Right lung (tissue), 10 donors: ENCODE measurements around the gene MYO19. TPM values are rescaled to one million over a fixed set of nuclear protein-coding genes. Genes with fewer than 3 reads are reported as not detected.

Experiments
- DNase-seq, 2 donors: peaks; one replicate each; pipeline ENCODE4 v3.0.0-alpha.2; 2013
- long read RNA-seq, 8 donors: transcript quantifications; one replicate each; lab custom pipeline, GENCODE V29; 2026
- polyA plus RNA-seq, 5 donors: library from polyadenylated mRNA; unstranded; fragments of 120-200 nt; gene quantifications; one replicate each; pipeline versions ENCODE4 v1.2.1 to v1.2.3, GENCODE V29; 2013; ENCODE audit warnings: inconsistent platforms in 1 of 5, low replicate concordance in 1 of 5; ENCODE audit not compliant: insufficient read length in 5 of 5, insufficient read depth in 1 of 5

MYO19 gene, protein sequence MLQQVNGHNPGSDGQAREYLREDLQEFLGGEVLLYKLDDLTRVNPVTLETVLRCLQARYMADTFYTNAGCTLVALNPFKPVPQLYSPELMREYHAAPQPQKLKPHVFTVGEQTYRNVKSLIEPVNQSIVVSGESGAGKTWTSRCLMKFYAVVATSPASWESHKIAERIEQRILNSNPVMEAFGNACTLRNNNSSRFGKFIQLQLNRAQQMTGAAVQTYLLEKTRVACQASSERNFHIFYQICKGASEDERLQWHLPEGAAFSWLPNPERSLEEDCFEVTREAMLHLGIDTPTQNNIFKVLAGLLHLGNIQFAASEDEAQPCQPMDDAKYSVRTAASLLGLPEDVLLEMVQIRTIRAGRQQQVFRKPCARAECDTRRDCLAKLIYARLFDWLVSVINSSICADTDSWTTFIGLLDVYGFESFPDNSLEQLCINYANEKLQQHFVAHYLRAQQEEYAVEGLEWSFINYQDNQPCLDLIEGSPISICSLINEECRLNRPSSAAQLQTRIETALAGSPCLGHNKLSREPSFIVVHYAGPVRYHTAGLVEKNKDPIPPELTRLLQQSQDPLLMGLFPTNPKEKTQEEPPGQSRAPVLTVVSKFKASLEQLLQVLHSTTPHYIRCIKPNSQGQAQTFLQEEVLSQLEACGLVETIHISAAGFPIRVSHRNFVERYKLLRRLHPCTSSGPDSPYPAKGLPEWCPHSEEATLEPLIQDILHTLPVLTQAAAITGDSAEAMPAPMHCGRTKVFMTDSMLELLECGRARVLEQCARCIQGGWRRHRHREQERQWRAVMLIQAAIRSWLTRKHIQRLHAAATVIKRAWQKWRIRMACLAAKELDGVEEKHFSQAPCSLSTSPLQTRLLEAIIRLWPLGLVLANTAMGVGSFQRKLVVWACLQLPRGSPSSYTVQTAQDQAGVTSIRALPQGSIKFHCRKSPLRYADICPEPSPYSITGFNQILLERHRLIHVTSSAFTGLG
- 10 to 100 TPM; 43.3 to 58.5 (median 50.1) TPM for polyA plus RNA-seq
- long read RNA-seq, donor 1, partial matches to known transcripts: 0 of 10 reads
- long read RNA-seq, donor 1, other reads (novel, unspliced or antisense): 0 of 10 reads
- long read RNA-seq, donor 2, partial matches to known transcripts: 46 of 47 reads
- long read RNA-seq, donor 2, other reads (novel, unspliced or antisense): 0 of 47 reads
- long read RNA-seq, donor 3, partial matches to known transcripts: 220 of 297 reads
- long read RNA-seq, donor 3, other reads (novel, unspliced or antisense): 70 of 297 reads
- long read RNA-seq, donor 4, partial matches to known transcripts: 0 of 4 reads
- long read RNA-seq, donor 4, other reads (novel, unspliced or antisense): 0 of 4 reads
- long read RNA-seq, donor 5, full-length matches to known transcripts: 10 of 295 reads
- long read RNA-seq, donor 5, partial matches to known transcripts: 184 of 295 reads
- long read RNA-seq, donor 5, other reads (novel, unspliced or antisense): 101 of 295 reads
- long read RNA-seq, donor 6, partial matches to known transcripts: 150 of 171 reads
- long read RNA-seq, donor 6, other reads (novel, unspliced or antisense): 16 of 171 reads
- long read RNA-seq, donor 7, partial matches to known transcripts: 165 of 227 reads
- long read RNA-seq, donor 7, other reads (novel, unspliced or antisense): 56 of 227 reads
- long read RNA-seq, donor 8: 0 reads

DNA sequence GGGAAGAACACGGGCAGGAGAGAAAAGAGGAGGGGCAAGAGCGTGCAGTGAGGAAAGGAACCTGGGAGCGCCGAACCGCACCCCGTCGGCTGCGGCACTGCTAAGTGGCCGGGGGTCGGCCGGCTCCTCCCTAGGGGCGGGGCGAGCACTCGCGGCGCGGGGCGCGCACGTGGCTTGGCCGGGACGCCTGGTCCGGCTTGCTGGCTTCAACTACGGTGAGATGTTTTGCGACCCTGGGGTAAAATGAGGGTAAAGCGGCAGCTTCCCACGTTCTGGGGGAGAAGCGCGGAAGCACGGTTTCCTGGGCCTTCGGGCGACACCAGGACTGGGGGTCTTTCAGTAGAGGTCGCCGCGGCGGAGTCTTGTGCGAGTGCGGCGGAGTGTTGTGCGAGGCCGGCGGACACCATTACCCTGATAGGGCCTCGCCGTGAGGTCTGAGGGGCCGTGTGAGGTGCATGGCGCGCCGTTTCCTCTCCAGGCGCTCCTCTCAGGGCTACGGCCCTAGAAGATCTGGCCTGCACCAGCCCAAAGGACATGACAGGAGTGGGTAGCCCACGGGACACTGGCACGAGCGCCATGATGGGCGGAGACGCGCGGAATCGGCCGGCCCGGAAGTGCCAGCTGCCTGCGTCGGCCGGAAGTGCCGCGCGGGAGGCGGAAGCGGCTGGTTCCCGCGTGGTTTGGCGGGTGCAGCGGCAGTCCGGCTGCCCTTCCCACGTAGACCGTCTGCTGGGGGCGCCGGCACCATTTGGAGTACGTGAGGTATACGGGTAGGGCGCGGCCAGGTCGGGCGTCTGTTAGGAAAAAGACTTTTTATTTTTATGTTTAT lies at the start of gene MYO19, which contains the start of gene PIGW:
Gene MYO19, minus strand, starts transcription at position 29 of the 829 bp plus-strand sequence. CDS start 2,330 bp downstream, outside the sequence.
Gene PIGW, plus strand, starts transcription at position 148 of the 829 bp plus-strand sequence. CDS start 2,115 bp downstream, outside the sequence.
- DNase-seq: peak; percentile 86

DNA sequence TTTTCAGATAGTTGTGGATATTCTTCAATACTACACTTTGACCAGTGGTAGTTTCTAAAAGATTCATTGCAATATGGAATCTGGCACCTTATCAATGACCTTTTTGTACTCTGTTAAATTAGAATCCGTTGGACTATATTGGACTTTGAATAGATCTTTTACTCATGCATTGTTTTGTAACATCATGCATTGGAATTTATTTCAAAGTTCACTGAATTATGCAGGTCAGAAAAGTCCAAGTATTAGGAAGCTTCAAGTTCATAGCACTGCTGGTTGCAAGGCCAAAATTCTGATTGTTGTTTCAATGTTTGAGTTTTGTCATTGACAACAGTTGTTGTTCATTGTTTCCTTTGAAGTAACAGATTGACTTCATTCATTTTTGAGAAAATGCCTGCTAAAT lies 49.1 kb upstream of the MYO19 start:
- DNase-seq: no peak

DNA sequence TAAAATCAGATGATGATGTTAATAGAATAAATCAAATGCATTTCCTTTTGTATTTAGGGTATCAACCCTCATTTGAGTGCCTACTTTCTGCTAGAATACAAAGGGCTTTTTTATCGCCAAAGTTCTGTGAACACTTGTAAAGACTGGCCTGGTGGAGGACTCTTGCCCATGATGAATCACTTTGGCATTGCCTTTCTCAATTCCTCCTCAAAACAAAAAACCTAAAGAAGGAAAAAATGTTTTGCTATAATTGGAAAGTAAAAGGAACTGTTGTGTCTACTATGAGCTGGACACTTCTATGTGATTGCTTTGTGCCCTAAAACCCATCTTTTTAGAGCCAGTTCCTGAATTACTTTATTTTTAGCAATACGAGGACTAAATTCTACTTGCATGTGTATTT lies 44.0 kb upstream of the MYO19 start:
- no peak for DNase-seq

DNA sequence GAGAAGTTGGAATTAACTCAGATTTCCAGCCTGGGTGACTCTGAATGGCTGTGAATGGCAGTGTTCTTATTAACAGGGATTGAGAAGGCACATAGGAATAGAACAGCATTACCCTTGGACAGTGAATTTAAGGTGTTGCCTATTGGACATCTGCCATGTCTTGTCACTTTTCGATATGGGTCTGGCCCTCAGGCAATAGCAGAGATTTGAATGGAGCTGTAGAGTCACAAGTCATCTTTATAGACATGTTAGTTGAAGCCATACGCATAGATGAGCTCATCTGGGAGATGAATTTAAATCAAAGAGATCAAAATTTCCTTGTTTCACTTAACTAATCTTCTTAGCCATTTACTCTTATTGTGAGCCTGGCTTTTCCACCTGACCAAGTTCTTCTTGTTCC lies 42.1 kb upstream of the MYO19 start:
- no peak for DNase-seq

DNA sequence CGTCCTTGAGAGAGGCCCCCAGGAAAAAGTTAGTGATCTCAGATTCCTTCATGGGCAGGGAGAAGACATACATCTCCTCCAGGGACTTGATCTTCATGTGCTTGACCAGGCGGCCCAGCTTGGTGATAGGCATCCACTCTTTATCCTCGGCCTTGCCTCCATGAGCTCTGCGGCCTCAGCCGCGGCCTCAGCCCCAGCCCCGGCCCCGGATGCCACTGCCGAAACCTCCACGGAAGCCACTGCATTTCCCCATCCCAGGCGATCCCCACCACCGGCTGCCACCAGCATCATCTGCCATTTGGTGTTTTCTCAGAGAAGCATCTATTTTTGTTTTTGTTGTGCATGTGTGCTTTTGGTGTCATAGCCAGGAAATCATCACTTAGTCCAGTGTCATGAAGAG lies 40.4 kb upstream of the MYO19 start:
- DNase-seq: no peak

DNA sequence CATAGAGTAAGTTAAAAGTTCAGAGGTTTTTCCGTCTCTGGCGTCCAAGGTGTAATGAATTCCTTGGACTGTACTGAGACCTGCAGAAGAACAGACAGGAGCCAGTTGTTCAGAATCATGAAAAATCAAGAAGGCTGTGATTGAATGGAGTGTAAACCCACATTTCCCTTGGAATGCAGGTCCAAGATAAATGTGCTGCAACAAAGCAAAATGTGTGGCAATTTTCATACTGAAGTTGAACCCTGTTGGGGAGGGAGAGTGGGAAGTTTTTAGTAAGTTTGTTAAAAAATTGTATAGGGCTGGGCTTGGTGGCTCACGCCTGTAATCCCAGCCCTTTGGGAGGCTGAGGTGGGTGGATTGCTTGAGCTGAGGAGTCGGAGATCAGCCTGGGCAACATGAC lies 31.4 kb upstream of the MYO19 start:
- DNase-seq: no peak

DNA sequence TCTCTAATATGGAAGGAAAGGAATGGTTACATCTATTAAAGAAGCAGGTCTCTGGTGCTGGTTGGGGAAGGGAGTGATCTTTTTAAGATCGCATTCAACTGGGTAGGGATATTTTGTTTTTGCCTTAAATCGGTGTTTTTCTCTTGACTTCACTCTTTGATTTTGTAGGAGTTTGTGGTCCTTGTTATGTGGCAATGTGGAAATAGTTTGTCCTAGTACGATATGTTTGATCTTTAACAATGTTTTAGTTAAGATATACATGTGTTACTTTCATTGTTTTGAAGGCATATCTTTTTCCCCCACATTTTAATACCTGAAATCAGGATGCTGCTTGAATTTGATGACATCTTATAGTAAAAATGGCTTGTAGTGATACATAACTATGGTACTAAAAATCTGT lies 18.8 kb upstream of the MYO19 start:
- DNase-seq: no peak

DNA sequence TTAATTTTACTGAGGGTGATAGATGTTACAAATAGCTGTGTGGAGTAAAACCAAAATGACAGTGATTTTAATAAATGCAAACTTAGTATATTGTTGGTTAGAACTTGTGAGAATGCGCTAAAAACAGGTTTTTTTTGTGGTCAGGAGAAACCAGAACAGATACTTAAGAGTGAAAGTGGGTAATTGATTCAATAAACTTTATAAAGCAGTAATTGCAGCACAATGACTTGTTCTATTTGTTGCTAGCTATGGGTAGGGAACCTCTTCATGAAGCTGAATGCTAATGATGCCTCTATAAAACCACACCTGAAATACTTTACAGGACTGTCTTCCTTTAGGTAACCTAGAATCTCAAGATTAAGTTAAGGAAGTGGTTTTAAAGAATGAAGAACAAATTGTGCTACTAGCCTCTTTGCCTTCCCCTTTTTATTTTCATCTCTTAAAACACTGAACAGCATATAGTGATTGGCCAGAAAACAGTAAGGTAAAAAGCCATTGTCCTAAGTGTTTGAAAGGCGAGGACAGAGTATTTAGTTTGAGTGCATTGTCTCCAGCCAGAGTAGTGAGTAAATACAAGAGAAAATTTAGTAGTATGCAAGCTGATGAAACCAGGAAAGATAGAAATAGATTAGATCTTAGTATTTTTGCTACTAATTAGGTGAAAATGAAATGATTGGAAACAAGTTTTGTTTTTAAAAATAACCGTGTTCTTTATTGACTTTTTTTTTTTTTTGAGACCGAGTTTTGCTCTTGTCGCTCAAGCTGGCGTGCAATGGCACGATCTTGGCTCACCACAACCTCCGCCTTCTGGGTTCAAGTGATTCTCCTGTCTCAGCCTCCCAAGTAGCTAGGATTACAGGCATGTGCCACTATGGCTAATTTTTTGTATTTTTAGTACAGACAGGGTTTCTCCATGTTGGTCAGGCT lies 16.1 kb upstream of the MYO19 start:
- no peak for DNase-seq

DNA sequence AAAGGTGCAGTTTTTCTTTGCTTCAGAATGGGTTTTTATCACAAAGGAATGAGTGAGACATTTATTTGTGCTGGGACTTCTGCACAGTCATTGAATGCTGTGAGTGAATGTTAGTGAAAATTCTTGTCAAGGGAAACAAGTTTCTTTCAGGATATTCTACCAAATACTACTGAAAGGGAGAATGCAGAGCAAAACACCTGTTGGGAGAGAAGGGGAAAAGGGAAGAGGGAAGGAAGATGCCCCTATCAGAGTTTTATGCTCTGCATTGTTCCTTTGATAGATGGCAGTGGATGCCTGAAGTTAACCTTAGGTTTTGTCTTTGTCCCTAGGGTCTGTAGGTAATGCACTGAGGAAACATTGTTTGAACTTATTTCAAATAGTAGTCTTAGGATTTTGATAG lies 13.1 kb upstream of the MYO19 start:
- no peak for DNase-seq

DNA sequence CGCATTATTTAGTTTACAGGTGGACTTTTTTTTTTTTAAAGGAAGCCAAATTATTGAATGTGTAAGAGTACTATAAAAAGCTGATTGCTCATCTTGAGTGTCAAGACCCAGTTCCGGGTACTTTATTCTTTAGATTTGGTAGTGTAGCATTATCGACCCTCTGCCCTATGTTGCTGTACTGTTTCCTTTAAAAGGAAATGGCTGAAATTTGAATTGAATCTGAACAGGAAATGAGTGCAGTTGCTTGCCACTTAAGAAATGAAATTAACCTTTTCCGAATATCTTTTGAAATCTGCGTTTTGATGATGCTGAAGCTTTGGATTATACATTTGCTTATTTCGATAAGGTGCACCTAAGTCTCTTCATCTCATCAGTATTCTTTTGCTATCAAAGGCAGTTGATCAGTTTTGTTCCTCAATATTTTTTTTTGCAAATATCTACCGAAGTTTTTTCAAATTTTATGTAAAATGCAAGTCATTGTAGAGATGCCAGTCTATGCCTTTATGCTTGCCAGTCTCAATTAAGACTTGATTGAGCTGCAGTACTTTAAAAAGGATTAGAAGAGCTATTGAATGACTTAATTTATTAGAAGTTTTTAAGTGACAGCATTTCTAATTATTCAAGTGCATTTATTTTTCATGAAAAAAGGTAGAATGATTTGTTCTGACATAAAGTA lies 11.9 kb upstream of the MYO19 start:
- no peak for DNase-seq

DNA sequence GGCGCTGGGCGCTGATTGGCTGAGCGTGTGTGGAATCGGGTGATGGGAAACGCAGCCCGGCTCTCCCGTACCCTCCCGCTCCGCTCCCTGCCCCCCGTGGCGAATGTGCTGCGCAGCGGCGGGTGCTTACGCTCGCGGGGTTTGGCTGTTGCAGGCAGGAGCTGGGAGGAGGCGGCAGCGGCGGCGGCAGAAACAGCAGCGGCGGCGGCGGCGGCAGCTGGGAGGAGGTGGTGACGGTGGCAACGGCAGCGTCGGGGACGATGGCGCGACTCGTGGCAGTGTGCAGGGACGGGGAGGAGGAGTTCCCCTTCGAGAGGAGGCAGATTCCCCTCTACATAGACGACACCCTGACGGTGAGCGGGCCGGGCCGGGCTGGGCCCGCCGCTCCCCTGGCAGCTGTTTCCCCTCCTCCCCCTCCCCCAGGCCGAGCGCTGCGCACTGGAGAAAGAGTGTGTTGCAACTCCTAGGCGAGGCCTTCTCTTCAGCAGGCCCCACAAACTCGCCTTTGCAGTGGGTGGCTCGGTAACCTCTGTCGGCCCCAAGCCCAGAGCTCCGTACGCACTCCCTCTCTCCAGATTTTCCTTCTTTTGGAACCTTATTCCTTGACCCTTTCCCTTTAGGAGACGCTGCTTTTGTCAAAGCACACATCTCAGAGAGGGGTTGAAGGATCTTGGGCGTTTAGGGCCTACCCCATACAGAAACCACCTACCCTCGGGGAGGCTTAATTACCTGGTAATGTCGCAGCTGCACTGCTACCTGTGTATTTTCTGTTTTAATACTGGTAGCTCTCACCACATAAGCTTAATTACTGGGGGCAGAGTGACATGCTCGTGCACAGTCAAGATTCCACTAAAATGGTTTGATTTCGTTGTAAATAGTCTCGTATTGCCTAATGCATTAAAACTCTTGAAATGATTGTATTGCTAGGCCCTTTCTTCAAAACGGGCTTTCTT lies 11.1 kb upstream of the MYO19 start:
- peak; percentile 96 to 97 for DNase-seq

DNA sequence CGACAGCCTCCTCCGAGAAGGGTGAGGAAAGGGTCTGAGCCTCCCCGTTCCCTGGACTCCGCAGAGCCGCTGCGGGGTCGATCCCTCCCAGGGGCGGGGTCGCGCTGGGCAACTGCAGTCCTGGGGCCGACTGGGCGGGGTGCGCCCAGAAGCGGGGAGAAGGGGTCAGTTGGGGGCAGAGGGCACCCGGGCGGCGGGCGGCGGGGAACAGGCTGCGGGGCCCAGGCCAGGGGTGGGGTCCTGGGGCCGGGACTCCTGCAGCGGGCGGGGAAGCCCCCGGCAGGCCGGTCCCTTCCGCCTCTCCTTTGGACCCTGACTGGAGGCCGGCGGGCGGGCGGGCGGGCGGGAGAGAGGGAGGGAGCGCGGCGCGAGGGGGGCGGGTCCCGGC lies 10.4 kb upstream of the MYO19 start:
- peak in 1 of 2 donors; percentile 91 for DNase-seq

DNA sequence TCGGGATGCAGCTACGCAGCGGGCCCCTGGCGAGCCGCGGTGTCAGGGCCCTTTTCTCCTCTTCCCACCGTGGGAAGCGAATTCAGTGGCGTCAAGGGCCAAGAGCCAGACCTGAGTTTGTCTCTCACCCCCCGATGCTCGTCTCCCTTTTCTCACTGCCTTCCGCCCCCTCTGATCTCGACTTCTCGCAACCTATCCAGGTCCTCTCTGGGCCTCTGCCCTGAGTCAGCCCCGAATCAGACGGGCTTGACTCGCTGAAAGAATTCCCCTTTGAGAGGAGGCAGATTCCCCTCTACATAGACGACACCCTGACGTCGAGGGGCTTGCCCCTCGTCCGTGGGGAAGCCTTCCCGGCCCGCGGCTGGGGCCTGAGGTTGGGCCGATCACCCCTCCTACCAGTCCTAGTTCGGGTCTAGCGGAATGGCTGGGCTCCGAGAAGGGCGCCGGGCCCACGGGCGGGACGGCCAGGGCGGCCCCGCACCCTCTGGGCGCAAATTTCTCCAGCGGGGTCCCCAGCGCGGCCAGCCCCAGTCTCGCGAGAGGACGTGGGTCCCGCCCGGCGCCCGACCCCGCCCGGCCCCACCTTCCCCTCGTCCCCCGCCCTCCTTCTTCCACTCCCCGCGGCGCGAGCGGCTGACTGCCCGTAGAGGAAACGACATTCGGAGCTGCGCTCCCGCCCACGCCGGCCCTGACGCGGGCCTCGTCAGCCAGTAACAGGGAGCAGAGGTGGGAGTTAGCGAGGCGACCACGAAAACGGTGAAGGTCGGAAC lies 9.8 kb upstream of the MYO19 start, which contains the start of gene GGNBP2:
Gene GGNBP2, plus strand, starts transcription at position 613 of the 770 bp plus-strand sequence. CDS start 806 bp downstream, outside the sequence.
- peak; percentile 91 to 93 for DNase-seq

DNA sequence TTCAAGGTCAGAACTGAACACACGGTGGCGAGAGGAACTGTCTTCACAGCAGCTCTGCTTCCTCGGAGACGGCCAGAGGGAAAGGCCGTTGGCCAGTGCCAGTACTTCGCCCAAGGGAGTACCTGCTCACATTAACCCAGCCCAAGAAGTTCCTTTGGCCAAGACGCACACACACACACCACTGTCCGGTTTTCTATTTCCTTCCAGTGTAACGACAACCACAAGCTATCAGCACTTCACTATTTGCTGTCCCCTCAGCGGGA lies 9.3 kb upstream of the MYO19 start:
- no peak for DNase-seq

DNA sequence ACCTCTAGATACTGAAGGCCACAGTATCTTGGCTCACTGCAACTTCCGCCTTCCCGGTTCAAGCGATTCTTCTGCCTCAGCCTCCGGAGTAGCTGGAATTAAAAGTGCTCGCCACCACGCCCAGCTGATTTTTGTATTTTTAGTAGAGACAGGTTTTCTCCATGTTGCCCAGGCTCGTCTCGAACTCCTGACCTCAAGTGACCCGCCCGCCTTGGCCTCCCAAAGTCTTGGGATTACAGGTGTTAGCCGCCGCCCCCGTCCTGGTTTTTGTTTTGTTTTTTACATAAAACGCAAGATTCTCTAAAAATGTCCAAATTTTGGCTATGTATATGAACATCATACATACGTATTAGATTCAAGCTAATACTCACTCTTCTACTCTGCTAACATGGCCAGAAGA lies 8.1 kb upstream of the MYO19 start:
- no peak for DNase-seq

DNA sequence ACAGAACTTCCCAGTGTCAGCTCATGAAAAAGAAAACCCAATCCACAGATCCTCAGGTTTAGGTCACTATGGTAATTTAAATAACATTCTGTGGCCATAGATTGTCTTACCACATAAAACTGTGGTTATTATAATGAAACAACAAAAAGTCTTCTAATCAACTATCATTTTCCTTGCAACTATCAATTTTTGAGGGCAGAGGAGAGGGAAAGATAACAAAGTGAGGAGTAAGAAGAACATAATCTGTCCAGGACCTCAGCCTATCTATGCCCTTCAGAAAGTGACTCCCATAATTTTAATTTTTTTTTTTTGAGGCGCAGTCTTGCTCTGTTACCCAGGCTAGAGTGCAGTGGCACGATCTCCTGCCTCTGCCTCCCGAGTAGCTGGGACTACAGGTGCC lies 6.0 kb upstream of the MYO19 start:
- no peak for DNase-seq
